ENCODE data around the gene INPP5E.

Gene INPP5E

GRCh38 chr9:136482793-136483588 is 43.3 kb upstream of the INPP5E start, which contains the start of gene SEC16A (continued):
- TF ChIP-seq, protein P1, sequence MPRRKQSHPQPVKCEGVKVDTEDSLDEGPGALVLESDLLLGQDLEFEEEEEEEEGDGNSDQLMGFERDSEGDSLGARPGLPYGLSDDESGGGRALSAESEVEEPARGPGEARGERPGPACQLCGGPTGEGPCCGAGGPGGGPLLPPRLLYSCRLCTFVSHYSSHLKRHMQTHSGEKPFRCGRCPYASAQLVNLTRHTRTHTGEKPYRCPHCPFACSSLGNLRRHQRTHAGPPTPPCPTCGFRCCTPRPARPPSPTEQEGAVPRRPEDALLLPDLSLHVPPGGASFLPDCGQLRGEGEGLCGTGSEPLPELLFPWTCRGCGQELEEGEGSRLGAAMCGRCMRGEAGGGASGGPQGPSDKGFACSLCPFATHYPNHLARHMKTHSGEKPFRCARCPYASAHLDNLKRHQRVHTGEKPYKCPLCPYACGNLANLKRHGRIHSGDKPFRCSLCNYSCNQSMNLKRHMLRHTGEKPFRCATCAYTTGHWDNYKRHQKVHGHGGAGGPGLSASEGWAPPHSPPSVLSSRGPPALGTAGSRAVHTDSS (tag by site-specific recombination; IDR thresholded peaks at IDR 0.05) = no peak
- no peak for TF ChIP-seq ZBTB49 (tag by site-specific recombination; IDR thresholded peaks at IDR 0.05; ENCODE audit: low read depth)

- H3K36me3 ChIP-seq (ENCODE audit: control insufficient read depth in 2 of 2, insufficient read depth in 1 of 2, low read length in 2 of 2) = peaks cover 0 to 24% of the 10 kb centered on the region in 2 experiments; a peak in 2 of 3 replicates
- TF ChIP-seq ZSCAN30 (tag by site-specific recombination; IDR thresholded peaks at IDR 0.05) (no peak), ZNF335 (tag by site-specific recombination; conservative IDR thresholded peaks at IDR 0.05) (peak; percentile 80), ZBTB20 (tag by site-specific recombination; IDR thresholded peaks at IDR 0.05) (peak; percentile 24; the same call in 1 of the 2 replicates), ZNF600 (tag by site-specific recombination; IDR thresholded peaks at IDR 0.05) (peak; percentile 75)
- no peaks in the 10 kb centered on the region for H3K9me3 ChIP-seq (ENCODE audit: control insufficient read depth, insufficient read depth, low read depth, low read length)
- peak overlapping the region; percentile 84 for H3K27ac ChIP-seq (ENCODE audit: extremely low read depth, low read depth, low read length)
- no peaks in the 10 kb centered on the region; the same call in 1 of the 2 replicates for H3K4me1 ChIP-seq (ENCODE audit: control insufficient read depth, insufficient read depth, low read length)
- CTCF ChIA-PET = no interaction called here
- POLR2A ChIA-PET = interaction anchor here (2.1 kb wide), 1 partner anchor 204 kb away, joined by 5 read pairs; the partner anchor contains the start of gene AGPAT2
- peak overlapping the region; percentile 82 for H3K4me3 ChIP-seq (ENCODE audit: low read depth, low read length)
Observed at GRCh38 chr9:136482046-136482792, 42.6 kb upstream of the INPP5E start.

DNA sequence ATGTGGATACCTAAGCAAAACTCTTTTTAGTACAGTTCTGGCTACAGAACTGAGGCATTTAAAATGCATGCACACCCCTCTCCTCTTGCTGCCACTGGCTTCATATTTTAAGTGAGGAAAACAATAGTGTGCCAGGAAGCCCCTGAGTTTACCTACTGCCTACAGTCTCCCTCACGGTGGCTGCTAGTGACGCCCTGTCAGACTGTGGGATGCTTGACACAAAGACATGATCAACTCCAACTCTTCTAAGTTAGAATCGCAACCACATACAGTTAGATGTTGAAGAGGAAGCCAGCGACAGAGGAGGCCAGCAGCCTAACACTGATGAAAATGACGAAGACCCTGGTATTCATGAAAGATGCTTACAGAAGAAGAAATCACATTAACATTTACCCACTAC is 41.9 kb upstream of the INPP5E start:
- POLR2A ChIA-PET = interaction anchor here (0.6 kb wide), 1 partner anchor 228 kb away, joined by 3 read pairs; no protein-coding TSS in a partner anchor
- no peak overlapping the region for H3K27ac ChIP-seq (ENCODE audit: extremely low read depth, low read depth, low read length)

DNA sequence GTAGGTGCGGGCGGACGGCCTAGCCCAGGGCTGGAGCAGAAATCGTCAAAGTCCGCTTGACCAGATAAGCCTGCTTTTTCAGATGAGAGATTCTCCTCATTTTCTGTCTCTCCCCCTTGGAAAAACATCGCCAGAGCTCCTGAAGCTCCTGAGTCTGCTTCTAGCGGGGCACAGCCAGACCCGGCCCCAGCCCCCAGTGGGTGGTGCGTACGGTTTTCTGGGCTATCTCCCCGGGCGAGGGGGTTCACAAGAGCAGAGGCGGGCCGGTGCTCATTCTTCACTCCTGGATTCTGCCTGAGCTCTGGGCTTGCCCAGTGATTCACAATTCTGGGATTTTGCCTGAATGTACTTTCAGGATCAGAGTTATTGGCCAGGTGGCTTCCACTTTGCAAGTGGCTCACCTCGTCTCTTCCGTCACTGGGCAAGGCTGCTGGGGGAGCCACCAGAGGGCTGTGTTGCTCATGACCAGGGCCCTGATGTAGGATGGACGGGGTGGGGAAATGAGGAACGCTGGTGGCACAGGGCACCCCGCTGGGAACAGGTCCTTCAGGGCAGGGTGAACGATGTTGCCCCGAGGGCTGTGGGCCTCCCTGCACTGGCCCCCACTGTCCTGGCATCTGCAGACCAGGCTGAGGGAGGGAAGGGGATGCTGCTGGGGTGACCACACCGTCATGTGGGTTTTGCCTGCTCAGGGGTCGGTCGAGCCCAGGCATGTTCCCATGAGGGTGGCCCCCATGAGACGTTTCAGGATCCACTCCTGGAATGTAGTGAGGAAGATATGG is 36.9 kb upstream of the INPP5E start:
- no peak for TF ChIP-seq ZNF843 (tag by site-specific recombination; IDR thresholded peaks at IDR 0.05)
- no peak for TF ChIP-seq ZNF837 (tag by site-specific recombination; IDR thresholded peaks at IDR 0.05)
- TF ChIP-seq ZNF48 (tag by site-specific recombination; IDR thresholded peaks at IDR 0.05) = no peak
- TF ChIP-seq ZNF654 (tag by site-specific recombination; IDR thresholded peaks at IDR 0.05; ENCODE audit: low read depth) = no peak
- TF ChIP-seq ZNF624 (tag by site-specific recombination; IDR thresholded peaks at IDR 0.05) = no peak
- TF ChIP-seq ZBTB6 (tag by site-specific recombination; IDR thresholded peaks at IDR 0.05) = no peak
- TF ChIP-seq ZNF398 (tag by site-specific recombination; IDR thresholded peaks at IDR 0.05) = no peak
- TF ChIP-seq ZFP41 (tag by site-specific recombination; IDR thresholded peaks at IDR 0.05; ENCODE audit: borderline replicate concordance) = no peak
- TF ChIP-seq ZNF19 (tag by site-specific recombination; IDR thresholded peaks at IDR 0.05; ENCODE audit: low read depth) = no peak
- TF ChIP-seq WT1 (tag by site-specific recombination; IDR thresholded peaks at IDR 0.05) = no peak
- no peak for TF ChIP-seq ZNF394 (tag by site-specific recombination; IDR thresholded peaks at IDR 0.05; ENCODE audit: borderline replicate concordance)
- no peak for TF ChIP-seq HOXA7 (CRISPR knock-in tag; IDR thresholded peaks at IDR 0.05; ENCODE audit: borderline replicate concordance)
- ChIA-PET CTCF (interaction anchor here (0.6 to 4.1 kb wide), 4 partner anchors 10 to 873 kb away, joined by 4 to 17 read pairs (median 6); partner anchors contain the start of gene INPP5E), POLR2A (interaction anchor here (0.9 kb wide), 1 partner anchor 11 kb away, joined by 3 read pairs; no protein-coding TSS in a partner anchor)
- no peak overlapping the region for H3K27ac ChIP-seq (ENCODE audit: extremely low read depth, low read depth, low read length)
- no peaks in the 10 kb centered on the region for H3K9me3 ChIP-seq (ENCODE audit: control insufficient read depth, insufficient read depth, low read depth, low read length)
- H3K4me3 ChIP-seq (ENCODE audit: low read depth, low read length) = no peak overlapping the region
- H3K36me3 ChIP-seq (ENCODE audit: control insufficient read depth in 2 of 2, insufficient read depth in 1 of 2, low read length in 2 of 2) = peaks cover 4 to 81% of the 10 kb centered on the region in 2 experiments; a peak in 2 of 3 replicates
- H3K4me1 ChIP-seq (ENCODE audit: control insufficient read depth, insufficient read depth, low read length) = no peaks in the 10 kb centered on the region

More for the DNA sequence above, 41.9 kb upstream of the INPP5E start:
- no peak for TF ChIP-seq ZNF248 (tag by site-specific recombination; IDR thresholded peaks at IDR 0.05)
- no peaks in the 10 kb centered on the region; the same call in 1 of the 2 replicates for H3K4me1 ChIP-seq (ENCODE audit: control insufficient read depth, insufficient read depth, low read length)
- H3K4me3 ChIP-seq (ENCODE audit: low read depth, low read length) = peak overlapping the region; percentile 82
- CTCF ChIA-PET = no interaction called here
- peaks cover 0 to 31% of the 10 kb centered on the region in 2 experiments; a peak in 2 of 3 replicates for H3K36me3 ChIP-seq (ENCODE audit: control insufficient read depth in 2 of 2, insufficient read depth in 1 of 2, low read length in 2 of 2)
- H3K9me3 ChIP-seq (ENCODE audit: control insufficient read depth, insufficient read depth, low read depth, low read length) = no peaks in the 10 kb centered on the region

Data from HEK293 (cell line).